ENCODE measurements around the gene DLGAP4. TPM values are rescaled to one million over a fixed set of nuclear protein-coding genes. Genes with fewer than 3 reads are reported as not detected.

Gene DLGAP4
- total RNA-seq, 2 experiments from 2014 or later: 11.5 to 13.1 TPM

- POLR2A ChIA-PET: interaction anchor here (0.6 kb wide), 1 partner anchor 32 kb away, joined by 3 read pairs; no protein-coding TSS in a partner anchor
- Mint-ChIP-seq H3K36me3 (ENCODE audit: low read depth) (no peaks in the 10 kb centered on the region), H3K9me3 (no peaks in the 10 kb centered on the region), H3K4me1 (ENCODE audit: low read depth) (peaks cover 11% of the 10 kb centered on the region), H3K27me3 (peaks cover 31% of the 10 kb centered on the region), H3K27ac (no peak overlapping the region), H3K4me3 (no peak overlapping the region)
- intact Hi-C loops (cut with micrococcal nuclease): no loop called here
- TF ChIP-seq, protein P1, sequence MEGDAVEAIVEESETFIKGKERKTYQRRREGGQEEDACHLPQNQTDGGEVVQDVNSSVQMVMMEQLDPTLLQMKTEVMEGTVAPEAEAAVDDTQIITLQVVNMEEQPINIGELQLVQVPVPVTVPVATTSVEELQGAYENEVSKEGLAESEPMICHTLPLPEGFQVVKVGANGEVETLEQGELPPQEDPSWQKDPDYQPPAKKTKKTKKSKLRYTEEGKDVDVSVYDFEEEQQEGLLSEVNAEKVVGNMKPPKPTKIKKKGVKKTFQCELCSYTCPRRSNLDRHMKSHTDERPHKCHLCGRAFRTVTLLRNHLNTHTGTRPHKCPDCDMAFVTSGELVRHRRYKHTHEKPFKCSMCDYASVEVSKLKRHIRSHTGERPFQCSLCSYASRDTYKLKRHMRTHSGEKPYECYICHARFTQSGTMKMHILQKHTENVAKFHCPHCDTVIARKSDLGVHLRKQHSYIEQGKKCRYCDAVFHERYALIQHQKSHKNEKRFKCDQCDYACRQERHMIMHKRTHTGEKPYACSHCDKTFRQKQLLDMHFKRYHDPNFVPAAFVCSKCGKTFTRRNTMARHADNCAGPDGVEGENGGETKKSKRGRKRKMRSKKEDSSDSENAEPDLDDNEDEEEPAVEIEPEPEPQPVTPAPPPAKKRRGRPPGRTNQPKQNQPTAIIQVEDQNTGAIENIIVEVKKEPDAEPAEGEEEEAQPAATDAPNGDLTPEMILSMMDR (IDR thresholded peaks at IDR 0.05): no peak
- DNase-seq (no peak), ATAC-seq (no peak)
- CTCF ChIA-PET: no interaction called here
Observed at GRCh38 chr20:36336954-36337704, 31.0 kb downstream of the DLGAP4 start.

DNA sequence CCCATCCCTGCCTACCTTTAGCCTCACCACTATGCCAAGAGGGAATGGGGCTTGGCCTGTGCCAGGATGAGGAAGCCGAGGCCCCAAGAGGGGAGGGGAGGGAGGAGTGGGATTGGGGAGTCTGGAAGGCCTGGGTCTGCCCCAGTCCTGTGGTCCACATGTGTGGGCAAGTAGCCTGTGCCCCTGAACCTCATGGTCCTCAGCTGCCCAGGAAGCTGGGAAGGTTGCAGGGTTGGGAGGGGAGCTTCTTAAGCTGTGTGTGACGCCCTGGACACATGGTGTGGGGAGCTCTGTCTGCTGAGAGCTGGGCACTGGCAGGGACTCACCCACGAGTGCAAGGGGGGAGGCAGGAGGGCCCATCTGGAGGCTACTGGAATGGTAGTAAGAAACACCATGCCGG is 31.7 kb downstream of the DLGAP4 start:
- H3K4me3 Mint-ChIP-seq: no peak overlapping the region
- no peaks in the 10 kb centered on the region for H3K9me3 Mint-ChIP-seq
- TF ChIP-seq, protein P1 (IDR thresholded peaks at IDR 0.05): no peak
- intact Hi-C loops (cut with micrococcal nuclease): no loop called here
- CTCF ChIA-PET: no interaction called here
- no peaks in the 10 kb centered on the region for H3K36me3 Mint-ChIP-seq (ENCODE audit: low read depth)
- POLR2A ChIA-PET: interaction anchor here (0.6 kb wide), 1 partner anchor 33 kb away, joined by 3 read pairs; no protein-coding TSS in a partner anchor
- H3K27ac Mint-ChIP-seq: no peak overlapping the region
- no peak for DNase-seq
- ATAC-seq: no peak
- H3K27me3 Mint-ChIP-seq: peaks cover 29% of the 10 kb centered on the region
- peaks cover 11% of the 10 kb centered on the region for H3K4me1 Mint-ChIP-seq (ENCODE audit: low read depth)

DNA sequence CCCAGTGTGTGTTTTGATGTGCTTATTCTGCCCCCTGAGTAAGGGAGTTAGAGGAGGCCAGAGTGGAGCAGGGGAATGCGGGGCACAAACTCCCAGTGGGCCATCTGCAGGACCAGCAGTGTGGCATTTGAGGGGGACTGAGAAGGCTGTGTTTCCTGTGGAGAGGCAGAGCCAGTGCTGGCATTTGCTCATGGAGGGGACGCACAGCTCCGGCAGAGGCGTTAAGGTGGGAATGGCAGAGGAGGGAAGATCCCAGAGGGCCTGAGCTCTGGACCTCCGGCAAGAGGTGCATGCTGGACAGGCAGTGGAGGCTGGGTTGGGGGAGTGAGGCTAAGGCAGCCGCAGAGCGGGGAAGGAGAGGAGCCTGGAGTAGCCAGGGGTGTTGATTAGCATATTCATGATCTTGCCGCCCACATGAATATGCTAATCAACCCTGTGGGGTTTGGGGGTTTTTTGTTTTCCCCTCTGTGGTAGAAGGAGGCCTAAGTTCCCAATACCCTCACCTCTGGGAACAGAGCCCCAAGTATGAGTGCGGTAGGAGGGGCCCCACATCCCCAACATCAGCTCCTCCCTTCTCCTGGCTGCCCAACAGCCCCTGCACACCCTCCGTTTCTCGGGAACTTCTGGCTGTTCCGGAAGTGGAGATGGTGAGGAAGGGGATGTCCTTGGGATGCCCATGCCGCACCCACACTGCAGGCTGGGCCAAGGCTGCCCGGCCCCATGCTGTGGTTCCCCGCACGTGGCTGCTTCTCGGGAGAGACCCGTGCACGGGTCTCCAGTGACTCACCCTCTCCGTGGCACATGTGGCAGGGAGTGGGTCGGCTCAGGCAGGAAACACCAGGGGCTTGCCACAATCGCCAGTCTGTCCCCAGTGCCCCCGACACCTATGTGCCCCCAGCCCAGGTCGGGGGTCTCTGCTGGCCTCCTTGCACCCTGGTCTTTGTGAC is 33.8 kb downstream of the DLGAP4 start:
- TF ChIP-seq, protein P1 (IDR thresholded peaks at IDR 0.05): no peak
- H3K36me3 Mint-ChIP-seq (ENCODE audit: low read depth): no peaks in the 10 kb centered on the region
- peaks cover 19% of the 10 kb centered on the region for H3K27me3 Mint-ChIP-seq
- no peaks in the 10 kb centered on the region for H3K9me3 Mint-ChIP-seq
- CTCF ChIA-PET: interaction anchor here (1.2 kb wide), 1 partner anchor 137 kb away, joined by 3 read pairs; no protein-coding TSS in a partner anchor
- intact Hi-C loops (cut with micrococcal nuclease): no loop called here
- POLR2A ChIA-PET: interaction anchor here (0.6 kb wide), 1 partner anchor 111 kb away, joined by 3 read pairs; no protein-coding TSS in a partner anchor
- ATAC-seq (peak; percentile 72), DNase-seq (peak; percentile 63)
- no peak overlapping the region for H3K27ac Mint-ChIP-seq
- H3K4me1 Mint-ChIP-seq (ENCODE audit: low read depth): peaks cover 11% of the 10 kb centered on the region
- H3K4me3 Mint-ChIP-seq: no peak overlapping the region

DNA sequence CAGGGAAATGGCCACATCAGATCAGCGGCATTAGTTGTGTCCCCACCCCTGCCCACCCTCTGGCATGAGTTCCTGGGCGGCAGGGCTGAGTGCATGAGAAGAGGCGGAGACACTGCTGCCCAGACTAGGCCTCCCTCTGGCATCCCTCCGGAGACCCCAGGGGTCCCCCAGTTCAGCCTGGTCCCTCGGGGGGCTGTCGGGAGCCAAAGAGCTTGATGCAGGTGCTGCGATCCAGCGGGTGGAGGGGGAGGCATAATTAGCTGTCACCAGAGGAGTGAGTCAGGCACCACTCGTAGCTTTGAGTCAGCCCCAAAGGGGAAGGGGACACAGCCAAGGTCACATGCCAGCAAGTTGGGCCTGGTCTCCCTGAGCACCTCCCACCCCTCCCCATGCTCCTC is 34.5 kb downstream of the DLGAP4 start:
- no peaks in the 10 kb centered on the region for H3K9me3 Mint-ChIP-seq
- H3K27me3 Mint-ChIP-seq: peaks cover 13% of the 10 kb centered on the region
- TF ChIP-seq, protein P1 (IDR thresholded peaks at IDR 0.05): no peak
- POLR2A ChIA-PET: no interaction called here
- DNase-seq (peak; percentile 22), ATAC-seq (peak; percentile 35)
- intact Hi-C loops (cut with micrococcal nuclease): no loop called here
- peaks cover 11% of the 10 kb centered on the region for H3K4me1 Mint-ChIP-seq (ENCODE audit: low read depth)
- H3K4me3 Mint-ChIP-seq: no peak overlapping the region
- no peak overlapping the region for H3K27ac Mint-ChIP-seq
- no peaks in the 10 kb centered on the region for H3K36me3 Mint-ChIP-seq (ENCODE audit: low read depth)
- CTCF ChIA-PET: interaction anchor here (1.2 kb wide), 1 partner anchor 138 kb away, joined by 3 read pairs; no protein-coding TSS in a partner anchor
